ENCODE measurements around the gene CFTR. TPM values are rescaled to one million over a fixed set of nuclear protein-coding genes. Genes with fewer than 3 reads are reported as not detected.

CFTR gene
- total RNA-seq, 1 experiment from 2014 or later = 1.2 TPM

GRCh38 chr7:117686311-117686935 lies 206.6 kb downstream of the CFTR start:
- H3K4me1 Mint-ChIP-seq = peaks cover 15 to 17% of the 10 kb centered on the region in 2 experiments

More at GRCh38 chr7:117686311-117686935, 206.6 kb downstream of the CFTR start:
- H3K56ac ChIP-seq (ENCODE audit: insufficient read length, low read depth, low read length) = no peak overlapping the region
- H3K18ac ChIP-seq (ENCODE audit: insufficient read length, low read depth, low read length) = no peak overlapping the region
- no peaks in the 10 kb centered on the region for H3K79me1 ChIP-seq (ENCODE audit: insufficient read depth, low read depth, low read length, poor library complexity, severe bottlenecking)
- H2AFZ ChIP-seq (ENCODE audit: low read length) = no peak overlapping the region
- no peak overlapping the region for H3T11ph ChIP-seq (ENCODE audit: low read length)
- no peak for TF ChIP-seq CTCF (conservative IDR thresholded peaks at IDR 0.05)
- no peak overlapping the region for H2AK5ac ChIP-seq (ENCODE audit: insufficient read length, low read length)
- H3K23ac ChIP-seq (ENCODE audit: insufficient read length, low read depth, low read length) = no peak overlapping the region
- no peaks in the 10 kb centered on the region; a peak in 1 of 7 replicates for H3K36me3 Mint-ChIP-seq (ENCODE audit: insufficient read depth in 1 of 3, low read depth in 3 of 3)
- H3K14ac ChIP-seq (ENCODE audit: insufficient read depth, low read length) = no peak overlapping the region
- H2BK120ac ChIP-seq (ENCODE audit: low read depth, low read length, poor library complexity, severe bottlenecking) = no peak overlapping the region
- no peak overlapping the region for H3K4me3 Mint-ChIP-seq
- H3K23me2 ChIP-seq (ENCODE audit: insufficient read length, low read depth, low read length, poor library complexity, severe bottlenecking) = no peaks in the 10 kb centered on the region
- H4K20me1 ChIP-seq (ENCODE audit: control insufficient read depth, insufficient read depth, insufficient read length) = no peaks in the 10 kb centered on the region
- H3K27ac Mint-ChIP-seq = no peak overlapping the region
- no peak overlapping the region for H2BK20ac ChIP-seq (ENCODE audit: low read depth, low read length, poor library complexity, severe bottlenecking)
- no peaks in the 10 kb centered on the region for H3K9me3 ChIP-seq (ENCODE audit: control insufficient read depth, low read depth, low read length)
- H3K9ac ChIP-seq (ENCODE audit: extremely low read depth, insufficient read length, low read length) = no peak overlapping the region
- no peak overlapping the region for H3K4me2 ChIP-seq (ENCODE audit: insufficient read depth, insufficient read length, low read length)
- no peak for DNase-seq
- H2BK5ac ChIP-seq (ENCODE audit: insufficient read length, low read length) = no peak overlapping the region
- no peaks in the 10 kb centered on the region for H3K27me3 ChIP-seq (ENCODE audit: insufficient read depth, low read length)
- no peak overlapping the region for H4K91ac ChIP-seq (ENCODE audit: insufficient read length, low read depth, low read length)
- H3K9me3 Mint-ChIP-seq = no peaks in the 10 kb centered on the region
- no peak overlapping the region for H4K8ac ChIP-seq (replicated peaks; ENCODE audit: insufficient read length, low read depth, low read length)
- no peak overlapping the region for H2BK12ac ChIP-seq (ENCODE audit: insufficient read length, low read depth, low read length)
- no peak overlapping the region for H3K27ac ChIP-seq (ENCODE audit: insufficient read length, low read depth, low read length)
- H3K27me3 Mint-ChIP-seq (ENCODE audit: low read depth) = no peaks in the 10 kb centered on the region
- H3K4me1 ChIP-seq (ENCODE audit: insufficient read depth, low read length) = peaks cover 3% of the 10 kb centered on the region; the same call in 1 of the 2 replicates
- no peak overlapping the region for H2BK15ac ChIP-seq (ENCODE audit: low read depth, low read length)
- no peak overlapping the region for H3K4ac ChIP-seq (ENCODE audit: low read depth, low read length)
- H3K79me2 ChIP-seq (ENCODE audit: insufficient read depth, low read length) = no peaks in the 10 kb centered on the region
- no peak overlapping the region for H4K5ac ChIP-seq (ENCODE audit: insufficient read length, low read depth, low read length)
